Measurements from ENCODE around the gene KCNAB1. TPM values are rescaled to one million over a fixed set of nuclear protein-coding genes. Genes with fewer than 3 reads are reported as not detected.
"Not testable (repeated sequence)": the region's sequence is repeated elsewhere in the genome, so short reads cannot be mapped to it uniquely, and the experiment has no call there.

Gene KCNAB1
- total RNA-seq, 4 donors from 2014 or later = 0.38 to 1.5 (median 0.49) TPM

GRCh38 chr3:156561533-156561932 lies 441.2 kb downstream of the KCNAB1 start:
- Histone ChIP-seq H3K9me3 (no peaks in the 10 kb centered on the region), H3K4me3 (no peak overlapping the region), H3K27ac (no peak overlapping the region), H3K27me3 (no peaks in the 10 kb centered on the region), H3K4me1 (no peaks in the 10 kb centered on the region), H3K36me3 (no peaks in the 10 kb centered on the region)
- WGBS = 77% methylated on average over 2 of the region's 2 CpGs
- no peak for DNase-seq (ENCODE audit: low spot score in 2 of 2)
- TF ChIP-seq EP300 (IDR thresholded peaks at IDR 0.05) (no peak), POLR2A (IDR thresholded peaks at IDR 0.05) (no peak), CTCF (IDR thresholded peaks at IDR 0.05) (no peak), POLR2AphosphoS5 (IDR thresholded peaks at IDR 0.05) (no peak)

GRCh38 chr3:156562486-156562885 lies 442.1 kb downstream of the KCNAB1 start:
- H3K4me3 ChIP-seq; DNase-seq (ENCODE audit: low spot score in 2 of 2); H3K36me3 ChIP-seq; H3K9me3 ChIP-seq; H3K27me3 ChIP-seq; H3K27ac ChIP-seq; H3K4me1 ChIP-seq: not testable (repeated sequence)
- 76% methylated on average over 8 of the region's 8 CpGs for WGBS

DNA sequence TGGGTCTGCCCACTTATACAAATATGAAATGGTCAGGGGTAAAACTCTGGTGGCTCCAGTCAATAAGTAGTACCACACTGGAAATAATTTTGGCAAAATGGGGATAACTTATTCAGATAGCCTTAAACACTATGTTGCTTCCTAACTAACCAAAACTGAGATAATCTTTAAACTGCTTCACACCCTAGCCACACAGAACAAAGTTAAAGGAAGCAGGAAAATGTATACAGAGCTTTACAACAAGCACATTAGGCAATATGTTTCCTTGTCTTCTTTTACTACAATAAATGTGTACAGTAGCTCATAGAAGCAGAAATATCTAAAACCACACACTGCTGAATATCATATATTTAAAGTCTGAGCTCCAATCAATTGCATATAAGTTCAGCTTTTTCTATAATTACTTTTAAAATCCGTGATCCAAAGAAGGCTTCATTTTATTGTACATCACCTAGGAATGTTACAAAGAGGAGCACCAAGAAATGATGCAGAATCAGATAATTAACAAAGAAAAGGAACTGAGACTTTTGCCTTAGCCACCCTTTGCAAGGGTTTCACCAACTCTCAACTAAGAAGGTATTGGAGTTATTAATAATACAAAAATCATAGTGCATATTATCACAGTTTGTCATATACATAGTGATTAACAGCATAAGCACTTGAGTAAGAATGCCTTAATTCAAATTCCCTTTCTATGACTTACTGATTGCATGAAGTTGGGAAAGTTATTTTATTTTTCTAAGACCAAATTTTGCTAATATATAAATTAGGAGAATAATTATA lies 443.7 kb downstream of the KCNAB1 start:
- WGBS = 63% methylated on average over 1 of the region's 1 CpG
- Histone ChIP-seq H3K9me3 (no peaks in the 10 kb centered on the region), H3K4me3 (no peak overlapping the region)

DNA sequence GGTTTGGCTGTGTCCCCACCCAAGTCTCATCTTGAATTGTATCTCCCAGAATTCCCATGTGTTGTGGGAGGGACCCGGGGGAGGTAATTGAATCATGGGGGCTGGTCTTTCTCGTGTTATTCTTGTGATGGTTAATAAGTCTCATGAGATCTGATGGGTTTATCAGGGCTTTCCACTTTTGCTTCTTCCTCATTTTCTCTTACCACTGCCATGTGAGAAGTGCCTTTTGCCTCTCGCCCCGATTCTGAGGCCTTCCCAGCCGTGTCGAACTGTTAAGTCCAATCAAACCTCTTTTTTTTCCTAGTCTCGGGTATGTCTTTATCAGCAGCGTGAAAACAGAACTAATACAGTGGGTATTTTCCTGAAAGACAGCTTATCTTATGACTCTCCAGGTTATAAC lies 448.6 kb downstream of the KCNAB1 start:
- not testable (repeated sequence) for H3K9me3 ChIP-seq

More for the DNA sequence above, 443.7 kb downstream of the KCNAB1 start:
- H3K36me3 ChIP-seq = no peaks in the 10 kb centered on the region
- H3K27ac ChIP-seq = no peak overlapping the region
- no peaks in the 10 kb centered on the region for H3K27me3 ChIP-seq
- no peak for DNase-seq (ENCODE audit: low spot score in 2 of 2)
- TF ChIP-seq POLR2AphosphoS5 (IDR thresholded peaks at IDR 0.05) = no peak
- no peak for TF ChIP-seq CTCF (IDR thresholded peaks at IDR 0.05)
- TF ChIP-seq POLR2A (IDR thresholded peaks at IDR 0.05) = no peak
- no peak for TF ChIP-seq EP300 (IDR thresholded peaks at IDR 0.05)
- no peaks in the 10 kb centered on the region for H3K4me1 ChIP-seq

DNA sequence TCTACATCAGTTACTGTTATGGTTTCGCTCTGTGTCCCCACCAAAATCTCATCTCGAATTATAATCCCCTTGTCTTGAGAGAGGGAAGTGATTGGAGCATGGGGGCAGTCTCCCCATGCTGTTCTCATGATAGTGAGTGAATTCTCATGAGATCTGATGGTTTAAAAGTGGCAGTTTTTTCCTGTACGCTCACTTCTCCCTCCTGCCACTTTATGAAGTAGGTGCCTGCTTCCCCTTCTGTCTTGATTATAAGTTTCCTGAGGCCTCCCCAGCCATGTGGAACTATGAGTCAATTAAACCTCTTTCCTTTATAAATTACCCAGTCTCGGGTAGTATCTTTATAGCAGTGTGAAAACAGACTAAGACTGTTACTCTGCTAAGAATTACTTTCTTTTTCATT lies 449.5 kb downstream of the KCNAB1 start:
- H3K4me1 ChIP-seq; H3K27ac ChIP-seq; DNase-seq (ENCODE audit: low spot score in 2 of 2); H3K27me3 ChIP-seq; H3K9me3 ChIP-seq; H3K4me3 ChIP-seq; H3K36me3 ChIP-seq: not testable (repeated sequence)
- WGBS = 76% methylated on average over 4 of the region's 4 CpGs

More for the DNA sequence above, 448.6 kb downstream of the KCNAB1 start:
- H3K27ac ChIP-seq; H3K36me3 ChIP-seq; H3K27me3 ChIP-seq; H3K4me1 ChIP-seq; H3K4me3 ChIP-seq; DNase-seq (ENCODE audit: low spot score in 2 of 2): not testable (repeated sequence)
- 90% methylated on average over 8 of the region's 8 CpGs for WGBS

GRCh38 chr3:156575641-156576040 lies 455.3 kb downstream of the KCNAB1 start:
- no peak overlapping the region for H3K27ac ChIP-seq

More at GRCh38 chr3:156575641-156576040, 455.3 kb downstream of the KCNAB1 start:
- no peak for DNase-seq (ENCODE audit: low spot score in 2 of 2)
- Histone ChIP-seq H3K27me3 (no peaks in the 10 kb centered on the region), H3K36me3 (no peaks in the 10 kb centered on the region), H3K4me1 (no peaks in the 10 kb centered on the region), H3K4me3 (no peak overlapping the region), H3K9me3 (no peaks in the 10 kb centered on the region)
- whole genome bisulfite sequencing = 87% methylated on average over 3 of the region's 3 CpGs
- TF ChIP-seq POLR2AphosphoS5 (IDR thresholded peaks at IDR 0.05) (no peak), EP300 (IDR thresholded peaks at IDR 0.05) (no peak), POLR2A (IDR thresholded peaks at IDR 0.05) (no peak), CTCF (IDR thresholded peaks at IDR 0.05) (no peak)

Measured in suprapubic skin (tissue), 4 donors.